GM04504 (cell line): ENCODE data around the gene CAMSAP2.
"Not testable (repeated sequence)": the region's sequence is repeated elsewhere in the genome, so short reads cannot be mapped to it uniquely, and the experiment has no call there.

Experiments
- DNase-seq: peaks from one replicate; pipeline ENCODE4 v3.0.0-alpha.2; 2012; ENCODE audit warnings: low read depth

The CAMSAP2 gene

DNA sequence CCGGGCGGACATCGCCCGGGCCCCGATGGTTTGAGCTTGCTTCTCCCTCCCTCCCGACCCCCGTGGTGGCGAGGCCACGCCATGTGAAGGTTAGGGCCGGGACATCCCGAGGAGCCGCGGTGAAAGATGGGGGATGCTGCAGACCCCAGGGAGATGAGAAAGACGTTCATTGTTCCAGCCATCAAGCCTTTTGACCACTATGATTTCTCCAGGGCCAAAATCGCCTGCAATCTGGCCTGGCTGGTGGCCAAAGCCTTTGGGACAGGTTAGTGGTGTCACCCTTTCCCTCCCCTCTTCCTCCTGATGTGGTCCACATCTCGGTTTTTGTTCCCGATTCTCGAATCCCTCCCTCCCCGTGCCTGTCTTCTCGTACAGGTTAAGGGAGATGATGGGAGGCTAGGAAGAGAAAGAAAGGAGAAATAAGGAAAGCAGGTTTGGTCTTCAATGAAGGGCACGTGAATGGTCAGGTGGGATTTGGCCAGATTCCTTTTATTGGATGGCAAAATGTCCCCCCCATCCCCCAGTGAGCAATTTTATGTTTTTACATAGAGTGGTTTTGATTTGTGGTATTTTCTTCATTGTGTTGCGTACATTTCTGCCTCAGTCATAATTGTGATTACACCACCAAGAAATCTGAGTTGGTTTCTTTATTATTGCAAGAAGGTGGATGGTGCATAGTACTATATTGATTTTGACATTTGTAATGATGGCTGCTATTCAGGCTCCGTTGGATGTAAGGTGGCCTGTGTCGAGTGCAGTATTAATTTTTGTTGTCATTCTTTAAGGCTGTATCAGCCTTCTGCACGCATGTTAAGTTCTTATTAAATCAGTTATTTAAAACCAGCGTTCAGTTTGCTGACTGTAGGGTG, 1.2 kb downstream of the CAMSAP2 start:
- DNase-seq, result no peak

DNA sequence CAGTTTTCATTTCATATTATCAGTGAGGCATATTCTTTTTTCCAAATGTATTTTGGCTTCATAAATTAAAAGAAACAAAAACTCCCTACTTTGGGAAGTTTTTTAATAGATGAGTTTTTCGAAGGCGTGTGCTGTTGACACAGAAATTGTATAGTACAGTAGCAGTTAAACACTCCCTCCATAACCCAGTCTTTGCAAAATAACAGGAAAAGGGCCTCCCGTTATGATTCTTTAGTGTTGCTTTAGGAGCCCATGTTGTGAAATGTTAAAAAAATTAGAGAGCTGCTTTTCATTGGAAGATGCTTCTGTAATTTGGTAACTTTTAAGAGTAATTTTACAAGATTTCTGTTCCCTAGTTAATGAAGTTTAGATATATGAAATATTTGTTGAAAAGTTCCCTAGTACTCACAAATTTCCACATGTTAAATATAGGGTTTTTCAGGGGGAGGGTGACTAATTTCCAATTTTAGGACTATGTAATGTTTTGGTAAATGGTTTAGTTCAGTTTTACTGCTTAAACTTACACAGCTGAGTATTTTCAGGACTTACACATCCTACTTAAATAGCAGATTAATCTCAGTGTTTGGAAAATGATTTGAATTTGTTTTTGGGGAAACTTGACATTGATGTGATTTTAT, 2.0 kb downstream of the CAMSAP2 start:
- no peak for DNase-seq

DNA sequence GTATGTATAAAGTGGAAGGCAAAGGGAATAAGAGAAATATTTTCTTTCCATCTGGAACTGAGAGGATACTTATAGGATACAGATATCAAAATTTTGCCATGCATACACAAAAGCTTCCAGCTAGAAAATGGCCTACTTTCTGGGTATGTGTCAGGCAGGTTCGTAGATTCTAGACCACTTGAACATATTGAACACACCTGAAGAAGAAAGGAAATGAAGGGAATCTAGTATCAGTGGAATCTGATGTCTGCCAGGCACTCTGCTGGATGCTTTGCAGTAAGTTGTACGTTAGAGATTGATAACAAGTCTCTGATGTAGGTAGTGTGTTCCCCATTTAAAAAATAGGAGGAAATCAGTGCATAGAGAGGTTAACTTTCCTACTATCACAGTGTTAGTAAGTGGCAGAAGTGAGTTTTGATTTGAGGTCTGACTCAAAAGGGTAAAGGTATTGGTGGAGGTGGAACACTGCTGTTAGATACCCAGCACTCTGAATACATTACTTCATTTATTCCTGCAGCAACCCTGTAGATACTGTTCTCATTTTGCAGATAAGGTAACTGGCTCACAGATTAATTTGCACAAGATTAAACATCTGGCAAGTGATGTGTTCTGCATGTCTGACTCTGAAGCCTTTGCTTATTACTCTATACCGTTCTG, 3.0 kb downstream of the CAMSAP2 start:
- DNase-seq, result no peak

DNA sequence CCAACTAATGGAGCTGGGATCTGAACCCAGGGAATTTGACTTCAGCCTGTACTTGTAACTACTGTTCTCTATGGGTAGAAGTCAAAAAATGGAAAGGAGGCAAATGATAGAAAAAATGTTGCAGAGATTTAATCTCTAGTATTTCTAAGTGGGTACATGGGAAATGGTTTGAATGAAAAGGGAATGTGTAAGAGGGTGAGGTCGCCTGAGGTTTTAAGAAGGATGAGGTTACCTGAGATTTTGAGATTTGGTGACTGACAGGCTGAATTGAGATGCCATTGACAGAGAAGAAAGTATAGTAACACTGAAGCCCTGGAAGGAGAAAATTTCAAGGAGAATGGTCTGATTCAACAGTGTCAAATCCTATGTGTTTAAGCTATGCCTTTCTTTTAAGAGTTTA, 5.5 kb downstream of the CAMSAP2 start:
- no peak for DNase-seq

DNA sequence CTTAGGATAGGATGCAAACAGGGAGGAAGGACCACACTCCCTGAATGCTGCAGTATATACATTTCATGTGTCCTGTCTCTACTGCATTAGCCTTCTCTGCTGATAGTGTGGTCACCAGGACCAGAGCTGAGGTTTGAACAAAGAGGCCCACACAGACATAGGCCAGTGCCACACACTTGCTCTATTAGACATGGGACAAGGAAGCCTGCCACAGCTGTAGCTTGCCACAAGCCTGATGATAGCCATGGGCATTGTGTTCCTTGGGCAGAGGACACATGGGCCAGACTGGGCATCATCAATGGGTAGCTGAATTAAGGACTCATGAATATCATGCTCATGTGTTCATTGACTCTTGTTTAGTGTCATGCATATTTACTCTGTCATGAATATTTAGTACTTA, 10.4 kb downstream of the CAMSAP2 start:
- no peak for DNase-seq

DNA sequence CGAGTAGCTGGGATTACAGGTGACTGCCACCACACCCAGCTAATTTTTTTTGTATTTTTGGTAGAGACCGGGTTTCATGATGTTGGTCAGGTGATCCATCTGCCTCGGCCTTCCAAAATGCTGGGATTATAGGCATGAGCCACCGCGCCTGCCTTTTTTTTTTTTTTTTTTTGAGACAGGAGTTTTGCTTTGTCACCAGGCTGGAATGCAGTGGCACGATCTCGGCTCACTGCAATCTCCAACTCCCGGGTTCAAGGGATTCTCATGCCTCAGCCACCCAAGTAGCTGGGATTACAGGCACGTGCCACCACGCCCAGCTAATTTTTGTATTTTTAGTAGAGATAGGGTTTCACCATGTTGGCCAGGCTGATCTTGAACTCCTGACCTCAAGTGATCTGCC, 12.1 kb downstream of the CAMSAP2 start:
- not testable (repeated sequence) for DNase-seq

DNA sequence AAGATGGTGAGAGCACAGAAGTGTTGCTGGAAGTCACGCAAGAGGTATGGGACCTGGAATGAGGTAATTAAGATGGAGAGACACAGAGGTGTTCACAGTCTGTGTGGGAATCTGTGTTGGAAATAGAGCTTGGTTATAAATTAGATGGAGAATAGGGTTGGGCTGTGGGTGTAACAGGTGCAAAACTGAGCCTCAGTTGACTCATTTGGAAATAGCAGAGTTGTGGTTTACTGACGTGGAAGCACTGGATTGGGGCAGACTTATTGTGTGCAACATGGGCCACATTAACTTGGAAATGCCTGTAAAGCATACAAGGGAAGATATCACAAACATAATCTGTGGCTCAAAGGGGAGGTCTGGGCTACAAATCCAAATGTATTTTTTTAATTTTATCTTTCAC, 13.0 kb downstream of the CAMSAP2 start:
- DNase-seq, result no peak

DNA sequence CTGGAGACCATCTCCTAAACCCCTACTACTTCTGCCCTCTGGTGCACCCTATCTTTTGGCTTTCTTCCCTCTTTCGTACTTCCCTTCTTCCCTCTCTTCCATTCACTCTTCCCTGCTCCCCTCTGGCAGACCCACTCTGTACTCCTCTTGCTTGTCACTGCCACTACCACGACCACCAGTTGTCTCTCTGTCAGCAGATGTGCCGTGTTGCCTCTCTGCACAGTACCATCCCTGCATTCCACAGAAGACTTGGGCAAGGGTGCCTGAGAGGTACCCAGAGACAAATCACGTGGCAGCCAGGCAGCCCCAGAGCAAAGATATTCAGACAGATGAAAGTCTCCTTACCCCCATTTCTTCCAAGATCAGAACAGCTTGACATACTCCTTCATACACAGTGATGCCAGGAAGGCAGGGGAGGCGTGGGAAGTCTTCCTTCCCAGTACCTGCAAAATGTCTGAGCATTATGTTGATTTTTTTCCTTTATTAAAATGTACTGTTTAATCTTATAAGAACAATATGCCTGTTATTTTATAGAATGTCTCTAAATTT, 15.0 kb downstream of the CAMSAP2 start:
- no peak for DNase-seq

DNA sequence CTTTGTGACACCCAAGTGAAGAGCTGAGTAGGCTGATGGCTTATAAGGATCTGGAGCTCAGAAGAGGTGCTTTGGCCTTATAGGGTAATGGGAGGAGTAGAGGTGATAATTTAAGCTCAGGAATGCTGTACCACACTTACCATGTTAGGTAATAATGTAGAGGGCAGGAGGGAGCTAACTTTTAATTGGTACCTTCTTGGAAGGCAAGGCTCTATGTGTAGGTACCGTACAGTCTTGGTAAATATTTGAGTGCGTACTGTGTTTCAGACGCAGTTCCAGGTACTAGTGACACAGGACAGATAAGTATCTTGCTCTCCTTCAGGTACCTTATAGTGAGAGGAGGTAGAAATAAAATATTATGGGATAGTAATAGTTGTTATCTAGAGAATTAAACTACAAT, 16.8 kb downstream of the CAMSAP2 start:
- DNase-seq, result no peak

DNA sequence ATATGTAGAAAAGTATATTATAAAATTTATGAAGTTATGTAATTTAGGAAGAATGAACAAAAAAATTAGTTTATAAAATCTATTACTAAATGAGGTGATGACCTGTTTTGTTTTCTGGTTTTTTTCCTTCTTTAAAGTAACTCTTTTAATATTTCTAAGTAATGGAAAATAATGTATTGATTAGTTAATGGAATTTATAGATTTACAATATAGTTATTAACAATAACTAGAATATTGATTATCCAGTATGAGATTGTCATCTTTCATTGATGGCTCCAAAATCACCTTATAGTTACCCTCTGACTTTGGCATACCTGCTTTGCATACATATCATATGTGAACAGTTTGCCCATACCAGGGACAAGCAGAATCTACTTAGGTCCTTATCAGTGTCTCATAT, 23.4 kb downstream of the CAMSAP2 start:
- no peak for DNase-seq

DNA sequence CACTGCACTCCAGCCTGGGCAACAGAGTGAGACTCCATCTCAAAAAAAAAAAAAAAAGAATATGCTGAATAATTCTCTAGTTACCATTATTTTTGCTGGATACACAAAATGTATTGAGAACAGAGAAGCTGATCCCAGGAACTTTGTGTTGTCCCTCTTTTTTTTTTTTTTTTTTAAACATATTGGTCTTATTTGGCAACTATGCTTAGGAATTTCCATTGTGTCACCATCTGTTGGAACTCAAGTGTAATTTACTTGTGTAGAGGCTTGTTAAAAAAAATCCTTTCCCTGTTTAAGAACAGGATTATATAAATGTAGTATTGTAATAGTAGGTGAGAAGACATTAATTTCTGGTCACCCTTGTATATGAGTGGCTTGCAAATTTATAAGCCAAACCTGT, 28.6 kb downstream of the CAMSAP2 start:
- DNase-seq, result peak; percentile 13

DNA sequence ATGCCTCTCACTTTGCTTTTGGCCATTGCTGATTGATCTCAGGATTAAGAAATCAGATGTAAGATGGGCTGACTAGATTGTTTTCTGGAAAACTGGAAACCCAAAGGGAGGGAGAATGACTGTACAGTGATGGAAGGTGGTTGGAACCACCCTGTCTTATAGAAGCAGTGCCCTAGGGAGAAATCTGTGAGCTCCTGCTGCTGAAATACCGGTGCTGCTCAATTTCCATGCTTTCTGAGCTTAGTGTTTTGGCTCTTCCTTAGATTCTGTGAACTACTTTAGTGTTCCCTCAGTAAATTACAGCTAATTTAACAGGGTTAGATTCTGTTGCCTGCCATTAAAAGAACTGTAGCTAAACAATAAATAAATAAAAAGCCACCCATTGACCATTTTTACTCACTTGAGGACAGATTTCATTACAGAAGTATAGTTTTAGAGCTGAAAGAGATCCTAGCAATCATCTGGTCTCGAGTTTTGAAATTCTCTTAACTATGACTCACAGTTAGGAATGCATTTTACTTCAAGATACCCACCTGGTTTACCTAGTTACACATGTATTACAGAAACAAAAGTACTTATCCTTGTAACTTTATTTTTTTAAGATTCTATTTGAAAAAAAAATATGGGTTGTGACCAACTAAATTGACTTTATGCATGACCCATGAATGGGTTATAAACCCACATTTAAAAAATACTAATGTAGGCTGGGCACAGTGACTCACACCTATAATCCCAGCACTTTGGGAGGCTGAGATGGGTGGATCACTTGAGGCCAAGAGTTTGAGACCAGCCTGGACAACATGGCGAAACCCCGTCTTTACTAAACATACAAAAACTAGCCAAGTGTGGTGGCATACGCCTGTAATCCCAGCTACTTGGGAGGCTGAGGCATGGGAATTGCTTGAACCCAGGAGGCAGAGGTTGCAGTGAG, 33.2 kb downstream of the CAMSAP2 start:
- no peak for DNase-seq

DNA sequence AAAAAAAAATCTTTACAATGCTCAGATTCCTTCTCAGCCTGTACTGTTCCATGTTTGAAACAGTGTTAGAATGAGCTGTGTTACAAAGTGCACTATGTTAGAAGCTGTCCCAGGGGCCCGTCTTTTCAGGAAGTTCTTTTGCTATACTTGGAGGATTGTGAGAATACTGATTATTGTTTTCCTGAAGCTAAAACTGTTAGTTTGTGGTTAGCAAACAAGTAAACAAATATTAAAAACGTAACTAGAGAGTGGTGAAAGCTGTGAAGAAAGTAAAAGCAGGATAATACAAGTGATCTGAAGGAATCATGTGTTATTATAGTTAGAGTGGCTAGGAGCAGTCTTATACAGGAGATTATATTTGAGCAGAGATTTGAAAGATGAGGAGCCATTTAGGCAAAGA, 35.6 kb downstream of the CAMSAP2 start:
- no peak for DNase-seq

DNA sequence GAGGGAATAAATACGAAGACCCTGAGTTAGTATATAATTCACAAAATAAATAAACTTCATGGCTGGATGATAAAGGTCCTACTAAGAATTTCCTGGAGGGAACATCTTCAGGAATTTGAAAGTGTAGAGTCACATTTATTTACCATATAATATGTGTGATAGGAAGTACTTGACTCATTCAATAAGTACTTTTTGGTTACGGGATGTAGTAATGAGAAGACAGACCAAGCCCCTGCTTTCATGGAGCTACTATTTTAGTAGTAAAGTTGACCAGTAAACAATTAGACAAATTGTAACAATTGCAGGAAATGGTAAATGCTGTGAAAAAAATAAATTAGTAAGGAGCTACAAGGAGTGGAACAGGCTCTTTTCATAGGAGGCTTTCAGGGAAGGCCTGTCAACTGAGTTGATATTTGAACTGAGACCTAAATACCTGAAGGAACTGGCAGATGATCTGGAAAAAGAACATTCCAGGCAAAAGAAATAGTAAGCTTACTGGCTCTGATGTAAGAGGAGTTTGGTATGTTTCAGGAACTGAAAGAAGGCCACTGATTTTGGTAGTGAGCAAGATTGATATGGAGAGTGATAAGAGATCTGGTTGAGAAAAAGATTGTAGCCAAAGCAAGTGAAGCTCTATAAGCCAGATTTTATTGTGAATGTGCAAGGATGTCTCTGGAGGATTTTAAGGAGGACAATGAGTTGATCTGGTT, 36.2 kb downstream of the CAMSAP2 start:
- DNase-seq, result no peak

DNA sequence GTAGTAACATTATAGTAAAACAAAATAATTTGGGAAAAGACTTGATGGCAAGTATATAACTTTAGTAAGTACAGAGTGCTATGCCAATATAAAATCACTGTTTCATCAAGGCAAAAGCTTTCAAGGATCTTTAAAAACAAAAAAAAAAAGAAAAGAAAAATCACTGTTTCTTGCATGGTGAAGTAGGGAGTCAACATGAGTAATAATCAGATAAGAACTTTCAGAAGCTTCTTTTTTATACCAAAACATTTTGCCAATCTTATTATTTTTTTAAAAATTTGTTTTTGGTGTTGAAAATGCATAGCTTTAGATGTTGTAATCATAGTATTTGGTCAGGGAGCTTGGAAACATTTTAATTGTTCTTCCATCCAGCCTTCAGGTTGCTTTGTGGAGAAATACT, 37.2 kb downstream of the CAMSAP2 start:
- DNase-seq, result no peak

DNA sequence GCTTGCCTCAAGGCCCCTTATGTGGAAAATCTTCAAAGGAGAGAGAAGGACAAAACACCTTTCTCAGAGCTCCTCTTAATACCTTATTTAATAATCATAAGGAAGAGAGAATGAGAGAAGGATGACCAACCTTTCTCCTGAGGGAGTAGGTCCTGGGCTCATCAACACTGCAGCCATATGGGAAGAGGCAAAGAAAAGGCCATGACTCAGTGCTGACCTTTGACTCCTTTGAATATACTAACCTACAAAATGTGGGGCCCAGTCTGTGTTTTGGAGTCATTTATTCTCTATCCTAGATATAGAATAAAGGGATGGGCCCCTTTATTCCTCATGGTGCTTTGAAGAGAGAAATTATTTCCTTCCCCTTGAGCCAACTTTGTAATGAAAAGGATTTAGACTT, 38.3 kb downstream of the CAMSAP2 start:
- DNase-seq, result no peak

DNA sequence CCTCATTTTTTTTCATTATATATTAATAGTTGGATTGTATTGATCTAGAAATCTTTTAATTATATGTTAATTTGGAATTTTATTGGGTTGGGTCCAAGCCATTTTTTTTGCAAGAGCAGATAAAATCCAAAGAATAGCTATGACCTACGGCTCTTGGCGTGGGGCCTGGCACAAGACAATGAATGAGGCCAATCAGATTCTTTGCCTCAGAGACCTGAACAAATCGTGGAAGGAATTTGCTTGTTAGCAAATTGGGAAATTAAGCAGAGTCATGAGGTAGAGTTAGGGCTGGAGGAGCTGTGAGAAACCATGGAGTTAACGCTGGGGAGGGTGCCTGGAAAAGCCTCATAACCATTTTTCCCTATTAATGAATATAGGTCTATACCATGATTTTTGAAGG, 40.1 kb downstream of the CAMSAP2 start:
- no peak for DNase-seq

DNA sequence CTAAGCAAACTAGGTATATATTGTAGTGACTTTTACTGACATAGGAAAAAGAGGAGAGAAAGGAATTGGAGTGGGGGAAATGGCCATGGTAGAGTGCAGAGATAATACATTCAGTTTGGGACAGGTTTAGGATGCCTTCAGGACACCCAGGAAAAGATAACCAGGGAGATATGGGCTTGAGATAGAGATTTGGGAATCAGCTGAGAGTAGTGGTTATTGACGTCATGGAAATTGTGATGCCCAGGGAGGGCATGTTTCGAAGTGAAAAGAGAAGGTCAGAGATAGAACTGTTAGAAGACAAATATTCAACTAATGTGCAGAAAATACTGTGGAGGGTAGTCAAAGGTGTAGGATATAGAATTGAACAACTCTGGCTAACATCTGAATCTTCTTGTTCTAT, 40.6 kb downstream of the CAMSAP2 start:
- DNase-seq, result no peak

DNA sequence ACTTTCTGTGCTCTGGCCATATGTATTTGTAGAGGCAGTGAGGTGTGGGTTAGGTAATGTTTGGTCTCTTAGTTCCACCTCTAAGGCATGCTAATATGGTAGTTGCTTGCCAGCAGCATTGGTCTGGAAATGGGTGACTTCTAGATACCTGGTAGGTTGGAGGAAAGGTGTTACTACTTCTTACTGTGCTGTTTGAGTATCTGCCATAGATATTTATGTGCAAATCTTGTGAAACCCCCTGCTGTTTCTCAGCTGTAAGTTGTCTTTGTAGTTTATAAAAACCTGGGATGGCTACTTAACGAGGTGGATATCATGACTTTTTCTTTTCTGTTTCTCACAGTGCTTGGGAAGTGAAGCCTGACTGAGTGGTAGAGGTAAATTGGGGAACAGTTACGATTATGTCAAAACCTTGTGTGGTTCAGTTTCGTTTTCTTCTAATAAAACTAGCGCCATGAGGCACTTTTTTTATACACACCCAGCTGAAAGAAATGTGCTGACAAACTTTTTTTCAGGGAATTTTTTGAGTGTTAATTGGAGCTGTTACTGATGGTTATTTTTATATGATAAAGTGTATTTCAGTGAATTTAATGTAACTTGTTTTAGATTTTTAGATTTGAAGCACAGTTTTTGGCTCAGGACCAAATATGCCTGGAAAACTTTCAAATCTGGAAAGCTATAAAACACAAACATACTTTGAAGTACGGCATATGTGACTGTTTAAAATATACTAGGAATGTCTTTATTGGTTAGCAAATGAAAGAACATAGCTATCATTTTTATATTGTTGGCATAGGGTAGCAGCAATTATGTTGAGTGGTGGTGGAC, 42.1 kb downstream of the CAMSAP2 start:
- DNase-seq, result peak; percentile 20

DNA sequence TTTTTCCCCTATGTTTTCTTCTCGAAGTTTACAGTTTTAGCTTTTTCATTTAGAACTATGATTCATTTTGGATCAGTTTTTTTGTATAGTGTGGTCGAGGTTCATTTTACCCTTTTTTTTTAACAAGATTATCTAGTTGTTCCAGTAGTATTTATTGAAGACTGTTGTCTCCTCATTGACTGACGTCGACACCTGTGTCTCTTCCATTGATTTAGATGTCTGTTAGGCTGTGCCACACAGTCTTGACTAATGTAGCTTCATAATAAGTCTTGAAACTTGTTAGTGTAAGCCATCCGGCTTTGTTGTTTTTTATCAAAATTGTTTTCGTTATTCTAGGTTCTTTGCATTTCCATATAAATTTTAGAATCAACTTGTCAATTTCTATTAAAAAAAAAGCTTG, 45.2 kb downstream of the CAMSAP2 start:
- DNase-seq, result no peak
